GM23338 (cell line): Measurements from ENCODE around the gene SNAPC3. TPM values are rescaled to one million over a fixed set of nuclear protein-coding genes. Genes with fewer than 3 reads are reported as not detected.

Source experiments
- CREB1 ChIP-seq: fragments of 250-450 bp; sonication (Bioruptor Pico); IDR thresholded peaks from 2 replicates; pipeline ENCODE4 v1.5.0; 2020; ENCODE audit warnings: low read depth, mild to moderate bottlenecking, moderate library complexity
- EZH2 ChIP-seq: fragments of 200-600 bp; sonication (generic); IDR thresholded peaks from one replicate; pipeline ENCODE4 v1.8.0; 2017; ENCODE audit warnings: antibody characterized with exemption, mild to moderate bottlenecking, low read depth; ENCODE audit not compliant: unreplicated experiment
- REST ChIP-seq: IDR thresholded peaks from one replicate; pipeline ENCODE4 v1.6.1; 2018; ENCODE audit warnings: antibody characterized with exemption; ENCODE audit not compliant: unreplicated experiment
- ZNF114 ChIP-seq: fragments of 250-450 bp; sonication (Bioruptor Pico); IDR thresholded peaks from 2 replicates; pipeline ENCODE4 v1.5.0; 2020; ENCODE audit warnings: mild to moderate bottlenecking, moderate library complexity
- ZNF331 ChIP-seq: fragments of 250-450 bp; sonication (Bioruptor Pico); IDR thresholded peaks from 2 replicates; pipeline ENCODE4 v1.5.0; 2020; ENCODE audit warnings: low read depth, mild to moderate bottlenecking, moderate library complexity
- polyA plus RNA-seq: library from polyadenylated mRNA; unstranded; fragments of >200 nt; fragmentation: Nextera tagmentation; extraction: Ambion mirVana; gene quantifications from 2 replicates; pipeline ENCODE4 v1.2.1, GENCODE V29; 2016
- total RNA-seq: library from RNA; depleted of rRNA; stranded (reverse); fragments of >200 nt; shearing (Covaris generic); gene quantifications from 2 replicates; pipeline ENCODE4 v1.2.3, GENCODE V29; 2014
- TF ChIP-seq, protein P1 (sequence below): fragments of 250-450 bp; sonication (Bioruptor Pico); IDR thresholded peaks from 2 replicates; pipeline ENCODE4 v1.5.0; 2020; ENCODE audit warnings: mild to moderate bottlenecking, moderate library complexity

Gene SNAPC3
- total and polyA plus RNA-seq, 2 experiments from 2014 or later = 20.9 to 35.2 TPM

- TF ChIP-seq, protein P1, sequence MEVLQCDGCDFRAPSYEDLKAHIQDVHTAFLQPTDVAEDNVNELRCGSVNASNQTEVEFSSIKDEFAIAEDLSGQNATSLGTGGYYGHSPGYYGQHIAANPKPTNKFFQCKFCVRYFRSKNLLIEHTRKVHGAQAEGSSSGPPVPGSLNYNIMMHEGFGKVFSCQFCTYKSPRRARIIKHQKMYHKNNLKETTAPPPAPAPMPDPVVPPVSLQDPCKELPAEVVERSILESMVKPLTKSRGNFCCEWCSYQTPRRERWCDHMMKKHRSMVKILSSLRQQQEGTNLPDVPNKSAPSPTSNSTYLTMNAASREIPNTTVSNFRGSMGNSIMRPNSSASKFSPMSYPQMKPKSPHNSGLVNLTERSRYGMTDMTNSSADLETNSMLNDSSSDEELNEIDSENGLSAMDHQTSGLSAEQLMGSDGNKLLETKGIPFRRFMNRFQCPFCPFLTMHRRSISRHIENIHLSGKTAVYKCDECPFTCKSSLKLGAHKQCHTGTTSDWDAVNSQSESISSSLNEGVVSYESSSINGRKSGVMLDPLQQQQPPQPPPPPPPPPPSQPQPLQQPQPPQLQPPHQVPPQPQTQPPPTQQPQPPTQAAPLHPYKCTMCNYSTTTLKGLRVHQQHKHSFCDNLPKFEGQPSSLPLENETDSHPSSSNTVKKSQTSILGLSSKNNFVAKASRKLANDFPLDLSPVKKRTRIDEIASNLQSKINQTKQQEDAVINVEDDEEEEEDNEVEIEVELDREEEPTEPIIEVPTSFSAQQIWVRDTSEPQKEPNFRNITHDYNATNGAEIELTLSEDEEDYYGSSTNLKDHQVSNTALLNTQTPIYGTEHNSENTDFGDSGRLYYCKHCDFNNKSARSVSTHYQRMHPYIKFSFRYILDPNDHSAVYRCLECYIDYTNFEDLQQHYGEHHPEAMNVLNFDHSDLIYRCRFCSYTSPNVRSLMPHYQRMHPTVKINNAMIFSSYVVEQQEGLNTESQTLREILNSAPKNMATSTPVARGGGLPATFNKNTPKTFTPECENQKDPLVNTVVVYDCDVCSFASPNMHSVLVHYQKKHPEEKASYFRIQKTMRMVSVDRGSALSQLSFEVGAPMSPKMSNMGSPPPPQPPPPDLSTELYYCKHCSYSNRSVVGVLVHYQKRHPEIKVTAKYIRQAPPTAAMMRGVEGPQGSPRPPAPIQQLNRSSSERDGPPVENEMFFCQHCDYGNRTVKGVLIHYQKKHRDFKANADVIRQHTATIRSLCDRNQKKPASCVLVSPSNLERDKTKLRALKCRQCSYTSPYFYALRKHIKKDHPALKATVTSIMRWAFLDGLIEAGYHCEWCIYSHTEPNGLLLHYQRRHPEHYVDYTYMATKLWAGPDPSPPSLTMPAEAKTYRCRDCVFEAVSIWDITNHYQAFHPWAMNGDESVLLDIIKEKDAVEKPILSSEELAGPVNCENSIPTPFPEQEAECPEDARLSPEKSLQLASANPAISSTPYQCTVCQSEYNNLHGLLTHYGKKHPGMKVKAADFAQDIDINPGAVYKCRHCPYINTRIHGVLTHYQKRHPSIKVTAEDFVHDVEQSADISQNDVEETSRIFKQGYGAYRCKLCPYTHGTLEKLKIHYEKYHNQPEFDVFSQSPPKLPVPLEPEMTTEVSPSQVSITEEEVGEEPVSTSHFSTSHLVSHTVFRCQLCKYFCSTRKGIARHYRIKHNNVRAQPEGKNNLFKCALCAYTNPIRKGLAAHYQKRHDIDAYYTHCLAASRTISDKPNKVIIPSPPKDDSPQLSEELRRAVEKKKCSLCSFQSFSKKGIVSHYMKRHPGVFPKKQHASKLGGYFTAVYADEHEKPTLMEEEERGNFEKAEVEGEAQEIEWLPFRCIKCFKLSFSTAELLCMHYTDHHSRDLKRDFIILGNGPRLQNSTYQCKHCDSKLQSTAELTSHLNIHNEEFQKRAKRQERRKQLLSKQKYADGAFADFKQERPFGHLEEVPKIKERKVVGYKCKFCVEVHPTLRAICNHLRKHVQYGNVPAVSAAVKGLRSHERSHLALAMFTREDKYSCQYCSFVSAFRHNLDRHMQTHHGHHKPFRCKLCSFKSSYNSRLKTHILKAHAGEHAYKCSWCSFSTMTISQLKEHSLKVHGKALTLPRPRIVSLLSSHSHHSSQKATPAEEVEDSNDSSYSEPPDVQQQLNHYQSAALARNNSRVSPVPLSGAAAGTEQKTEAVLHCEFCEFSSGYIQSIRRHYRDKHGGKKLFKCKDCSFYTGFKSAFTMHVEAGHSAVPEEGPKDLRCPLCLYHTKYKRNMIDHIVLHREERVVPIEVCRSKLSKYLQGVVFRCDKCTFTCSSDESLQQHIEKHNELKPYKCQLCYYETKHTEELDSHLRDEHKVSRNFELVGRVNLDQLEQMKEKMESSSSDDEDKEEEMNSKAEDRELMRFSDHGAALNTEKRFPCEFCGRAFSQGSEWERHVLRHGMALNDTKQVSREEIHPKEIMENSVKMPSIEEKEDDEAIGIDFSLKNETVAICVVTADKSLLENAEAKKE = no peak
- TF ChIP-seq EZH2 = no peak
- no peak for TF ChIP-seq ZNF114 (CRISPR knock-in tag)
- no peak for TF ChIP-seq CREB1 (CRISPR knock-in tag)
- no peak for TF ChIP-seq ZNF331 (CRISPR knock-in tag)
- TF ChIP-seq REST = no peak
These were observed 48.4 kb upstream of the SNAPC3 start (continued) for GRCh38 chr9:15374310-15374709.
